ENCODE measurements around the gene FRMD5.
A peak's percentile ranks its signal among the peaks of the same experiment; 100 is the strongest.
"Not testable (repeated sequence)": the region's sequence is repeated elsewhere in the genome, so short reads cannot be mapped to it uniquely, and the experiment has no call there.

Gene FRMD5

DNA sequence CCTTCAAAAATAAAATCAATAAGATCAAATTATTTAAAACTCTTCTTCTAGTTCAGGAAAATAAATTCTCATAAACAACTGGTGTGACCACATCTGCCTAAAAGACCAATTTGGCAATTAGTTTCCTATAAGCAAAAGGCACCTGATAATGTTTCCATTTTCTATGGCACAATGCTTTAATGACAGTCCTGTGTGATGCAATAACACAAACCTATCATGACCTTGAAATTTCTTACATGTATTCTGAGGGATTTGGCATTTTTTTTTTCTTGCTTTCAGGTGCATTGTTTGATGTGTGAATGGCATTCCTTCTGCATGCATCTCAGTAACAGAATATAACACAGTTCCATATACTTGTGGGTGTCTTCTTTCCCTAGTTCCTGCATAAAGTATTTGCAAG is 32.5 kb upstream of the FRMD5 start:
- no peak overlapping the region for H3K4me2 ChIP-seq (ENCODE audit: low read depth, low read length)
- H4K20me1 ChIP-seq (ENCODE audit: insufficient read depth, low read length), result no peaks in the 10 kb centered on the region
- H3F3A ChIP-seq (ENCODE audit: insufficient read depth, low read length), result no peaks in the 10 kb centered on the region
- no peak overlapping the region for H3K4me3 ChIP-seq (ENCODE audit: low read length)
- 0 out of 2 replicates have a peak, but pooled peaks cover 1% of the 10 kb centered on the region for H3K4me1 ChIP-seq (ENCODE audit: low read length)
- no peaks in the 10 kb centered on the region for H3K27me3 ChIP-seq (replicated peaks; ENCODE audit: insufficient read depth, low read length)
- TF ChIP-seq EZH2phosphoT487 (IDR thresholded peaks at IDR 0.05; ENCODE audit: low read length), result no peak
- no peak for TF ChIP-seq EZH2 (optimal IDR thresholded peaks at IDR 0.05; ENCODE audit: low read depth, low read length)
- TF ChIP-seq, protein P1, sequence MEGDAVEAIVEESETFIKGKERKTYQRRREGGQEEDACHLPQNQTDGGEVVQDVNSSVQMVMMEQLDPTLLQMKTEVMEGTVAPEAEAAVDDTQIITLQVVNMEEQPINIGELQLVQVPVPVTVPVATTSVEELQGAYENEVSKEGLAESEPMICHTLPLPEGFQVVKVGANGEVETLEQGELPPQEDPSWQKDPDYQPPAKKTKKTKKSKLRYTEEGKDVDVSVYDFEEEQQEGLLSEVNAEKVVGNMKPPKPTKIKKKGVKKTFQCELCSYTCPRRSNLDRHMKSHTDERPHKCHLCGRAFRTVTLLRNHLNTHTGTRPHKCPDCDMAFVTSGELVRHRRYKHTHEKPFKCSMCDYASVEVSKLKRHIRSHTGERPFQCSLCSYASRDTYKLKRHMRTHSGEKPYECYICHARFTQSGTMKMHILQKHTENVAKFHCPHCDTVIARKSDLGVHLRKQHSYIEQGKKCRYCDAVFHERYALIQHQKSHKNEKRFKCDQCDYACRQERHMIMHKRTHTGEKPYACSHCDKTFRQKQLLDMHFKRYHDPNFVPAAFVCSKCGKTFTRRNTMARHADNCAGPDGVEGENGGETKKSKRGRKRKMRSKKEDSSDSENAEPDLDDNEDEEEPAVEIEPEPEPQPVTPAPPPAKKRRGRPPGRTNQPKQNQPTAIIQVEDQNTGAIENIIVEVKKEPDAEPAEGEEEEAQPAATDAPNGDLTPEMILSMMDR (IDR thresholded peaks at IDR 0.05; ENCODE audit: low read length), result no peak
- DNase-seq, result no peak
- no peaks in the 10 kb centered on the region for H3K9me2 ChIP-seq (replicated peaks; ENCODE audit: insufficient read depth, low read length)
- H3K36me3 ChIP-seq (replicated peaks; ENCODE audit: insufficient read depth, low read length), result no peaks in the 10 kb centered on the region
- H3K9ac ChIP-seq (ENCODE audit: low read length), result no peak overlapping the region
- no peak overlapping the region for H2AFZ ChIP-seq (ENCODE audit: low read length)
- no peak overlapping the region for H3K27ac ChIP-seq (ENCODE audit: low read length)
- no peaks in the 10 kb centered on the region for H3K79me2 ChIP-seq (ENCODE audit: low read length)
- no peaks in the 10 kb centered on the region for H3K9me3 ChIP-seq (replicated peaks; ENCODE audit: insufficient read depth, low read length)

DNA sequence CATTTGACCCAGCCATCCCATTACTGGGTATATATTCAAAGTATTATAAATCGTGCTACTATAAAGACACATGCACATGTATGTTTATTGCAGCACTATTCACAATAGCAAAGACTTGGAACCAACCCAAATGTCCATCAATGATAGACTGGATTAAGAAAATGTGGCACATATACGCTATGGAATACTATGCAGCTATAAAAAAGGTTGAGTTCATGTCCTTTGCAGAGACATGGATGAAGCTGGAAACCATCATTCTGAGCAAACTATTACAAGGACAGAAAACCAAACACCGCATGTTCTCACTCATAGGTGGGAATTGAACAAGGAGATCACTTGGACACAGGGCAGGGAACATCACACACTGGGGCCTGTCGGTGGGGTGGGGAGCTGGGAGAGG is 31.9 kb upstream of the FRMD5 start:
- H3K36me3 ChIP-seq (replicated peaks; ENCODE audit: insufficient read depth, low read length); H3K79me2 ChIP-seq (ENCODE audit: low read length); H3K4me3 ChIP-seq (ENCODE audit: low read length); H3K4me2 ChIP-seq (ENCODE audit: low read depth, low read length); H2AFZ ChIP-seq (ENCODE audit: low read length); DNase-seq; H3K27me3 ChIP-seq (replicated peaks; ENCODE audit: insufficient read depth, low read length); H3K9me3 ChIP-seq (replicated peaks; ENCODE audit: insufficient read depth, low read length); H3F3A ChIP-seq (ENCODE audit: insufficient read depth, low read length); H3K27ac ChIP-seq (ENCODE audit: low read length); H3K9me2 ChIP-seq (replicated peaks; ENCODE audit: insufficient read depth, low read length); H4K20me1 ChIP-seq (ENCODE audit: insufficient read depth, low read length); H3K4me1 ChIP-seq (ENCODE audit: low read length); H3K9ac ChIP-seq (ENCODE audit: low read length): not testable (repeated sequence)

DNA sequence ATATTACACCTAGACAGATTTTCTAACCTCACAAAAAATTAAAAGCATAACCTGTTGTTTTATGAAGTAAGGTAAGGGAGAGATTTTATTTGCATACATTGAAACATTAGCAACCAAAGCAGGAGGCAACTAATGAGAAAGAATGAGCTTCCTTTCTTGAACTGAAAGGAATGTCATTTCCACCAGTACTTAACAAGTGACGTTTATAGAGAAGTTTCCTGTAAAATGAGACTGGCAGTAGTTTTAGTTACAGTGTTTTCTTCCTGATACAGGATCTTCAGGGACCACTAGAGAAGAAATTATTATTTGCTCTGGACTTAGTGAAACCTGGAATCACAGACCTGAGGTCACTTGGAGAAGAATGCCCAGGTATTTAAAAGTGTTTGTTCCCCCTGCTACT is 27.4 kb upstream of the FRMD5 start:
- H3K4me3 ChIP-seq (ENCODE audit: low read length), result no peak overlapping the region
- H3K9me3 ChIP-seq (replicated peaks; ENCODE audit: insufficient read depth, low read length), result no peaks in the 10 kb centered on the region
- H3K79me2 ChIP-seq (ENCODE audit: low read length), result no peaks in the 10 kb centered on the region
- 0 out of 2 replicates have a peak, but pooled peaks cover 3% of the 10 kb centered on the region for H3K4me1 ChIP-seq (ENCODE audit: low read length)
- TF ChIP-seq, protein P1 (IDR thresholded peaks at IDR 0.05; ENCODE audit: low read length), result no peak
- TF ChIP-seq EZH2 (optimal IDR thresholded peaks at IDR 0.05; ENCODE audit: low read depth, low read length) (no peak), EZH2phosphoT487 (IDR thresholded peaks at IDR 0.05; ENCODE audit: low read length) (no peak)
- no peaks in the 10 kb centered on the region for H3K27me3 ChIP-seq (replicated peaks; ENCODE audit: insufficient read depth, low read length)
- H3K4me2 ChIP-seq (ENCODE audit: low read depth, low read length), result peak overlapping the region; percentile 19; the same call in 1 of the 2 replicates
- H4K20me1 ChIP-seq (ENCODE audit: insufficient read depth, low read length), result no peaks in the 10 kb centered on the region
- no peaks in the 10 kb centered on the region for H3K9me2 ChIP-seq (replicated peaks; ENCODE audit: insufficient read depth, low read length)
- no peak overlapping the region for H2AFZ ChIP-seq (ENCODE audit: low read length)
- H3K9ac ChIP-seq (ENCODE audit: low read length), result peak overlapping the region; percentile 0; the same call in 1 of the 2 replicates
- DNase-seq, result peak; percentile 19
- no peaks in the 10 kb centered on the region for H3K36me3 ChIP-seq (replicated peaks; ENCODE audit: insufficient read depth, low read length)
- peak overlapping the region; percentile 4; the same call in 1 of the 2 replicates for H3K27ac ChIP-seq (ENCODE audit: low read length)
- no peaks in the 10 kb centered on the region for H3F3A ChIP-seq (ENCODE audit: insufficient read depth, low read length)

DNA sequence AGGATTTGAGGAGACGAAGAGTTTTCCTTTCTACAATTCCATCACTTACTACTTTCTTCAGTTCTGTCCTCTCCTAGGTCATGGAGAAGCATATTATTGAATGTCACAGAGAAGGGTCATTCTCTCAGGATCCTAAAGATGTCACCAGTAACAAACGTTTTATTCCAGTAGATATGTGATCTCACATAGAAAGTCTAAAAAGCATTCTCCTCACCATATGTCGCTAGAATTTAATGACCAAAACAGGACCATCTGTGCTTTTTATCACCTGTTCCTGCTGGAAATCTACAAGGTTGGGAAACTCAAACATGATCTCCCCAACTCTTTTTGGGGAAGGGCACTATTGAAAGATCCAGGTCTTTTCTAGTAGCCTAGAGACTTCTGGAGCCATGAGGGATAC is 24.0 kb upstream of the FRMD5 start:
- no peak for TF ChIP-seq EZH2 (optimal IDR thresholded peaks at IDR 0.05; ENCODE audit: low read depth, low read length)
- TF ChIP-seq EZH2phosphoT487 (IDR thresholded peaks at IDR 0.05; ENCODE audit: low read length), result no peak
- Histone ChIP-seq H3K27ac (ENCODE audit: low read length) (no peak overlapping the region), H3K79me2 (ENCODE audit: low read length) (no peaks in the 10 kb centered on the region), H3K36me3 (replicated peaks; ENCODE audit: insufficient read depth, low read length) (no peaks in the 10 kb centered on the region), H2AFZ (ENCODE audit: low read length) (no peak overlapping the region), H3K27me3 (replicated peaks; ENCODE audit: insufficient read depth, low read length) (no peaks in the 10 kb centered on the region), H3K4me3 (ENCODE audit: low read length) (no peak overlapping the region), H3F3A (ENCODE audit: insufficient read depth, low read length) (no peaks in the 10 kb centered on the region), H3K9me2 (replicated peaks; ENCODE audit: insufficient read depth, low read length) (no peaks in the 10 kb centered on the region), H3K4me2 (ENCODE audit: low read depth, low read length) (no peak overlapping the region), H3K4me1 (ENCODE audit: low read length) (0 out of 2 replicates have a peak, but pooled peaks cover 3% of the 10 kb centered on the region), H3K9me3 (replicated peaks; ENCODE audit: insufficient read depth, low read length) (no peaks in the 10 kb centered on the region), H3K9ac (ENCODE audit: low read length) (no peak overlapping the region), H4K20me1 (ENCODE audit: insufficient read depth, low read length) (no peaks in the 10 kb centered on the region)
- DNase-seq, result no peak

All from MM.1S (cell line).